ENCODE data around the gene KLB. TPM values are rescaled to one million over a fixed set of nuclear protein-coding genes. Genes with fewer than 3 reads are reported as not detected.
"Not testable (repeated sequence)": the region's sequence is repeated elsewhere in the genome, so short reads cannot be mapped to it uniquely, and the experiment has no call there.

Gene KLB
- total RNA-seq, 1 experiment from 2014 or later = not detected

DNA sequence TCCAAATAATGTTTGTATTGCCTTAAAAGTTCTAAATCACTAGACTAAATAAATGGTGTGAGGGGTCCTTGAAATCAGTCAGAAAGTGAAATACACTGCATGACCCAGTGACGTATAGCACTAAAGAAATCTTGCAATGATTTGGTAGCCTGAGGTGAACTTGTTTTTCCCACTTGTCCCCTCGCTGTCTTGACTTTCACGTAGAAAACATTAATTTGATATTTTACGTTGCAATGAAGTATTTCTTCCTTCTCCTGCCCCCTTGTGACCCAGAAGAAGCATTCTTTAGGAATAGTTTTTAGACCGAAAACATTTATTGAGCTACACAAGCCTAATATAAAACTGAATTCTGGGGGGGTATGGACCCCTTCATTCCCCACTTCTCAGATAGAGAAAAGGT is 3.7 kb downstream of the KLB start:
- Mint-ChIP-seq H3K4me1 (ENCODE audit: insufficient read depth, unreplicated experiment) (no peaks in the 10 kb centered on the region), H3K27ac (ENCODE audit: low read depth, unreplicated experiment) (no peak overlapping the region), H3K4me3 (ENCODE audit: unreplicated experiment) (no peak overlapping the region), H3K36me3 (ENCODE audit: insufficient read depth, unreplicated experiment) (no peaks in the 10 kb centered on the region), H3K9me3 (ENCODE audit: unreplicated experiment) (no peaks in the 10 kb centered on the region), H3K27me3 (ENCODE audit: insufficient read depth, unreplicated experiment) (no peaks in the 10 kb centered on the region)
- DNase-seq (ENCODE audit: unreplicated experiment) = no peak
- TF ChIP-seq, protein P1, sequence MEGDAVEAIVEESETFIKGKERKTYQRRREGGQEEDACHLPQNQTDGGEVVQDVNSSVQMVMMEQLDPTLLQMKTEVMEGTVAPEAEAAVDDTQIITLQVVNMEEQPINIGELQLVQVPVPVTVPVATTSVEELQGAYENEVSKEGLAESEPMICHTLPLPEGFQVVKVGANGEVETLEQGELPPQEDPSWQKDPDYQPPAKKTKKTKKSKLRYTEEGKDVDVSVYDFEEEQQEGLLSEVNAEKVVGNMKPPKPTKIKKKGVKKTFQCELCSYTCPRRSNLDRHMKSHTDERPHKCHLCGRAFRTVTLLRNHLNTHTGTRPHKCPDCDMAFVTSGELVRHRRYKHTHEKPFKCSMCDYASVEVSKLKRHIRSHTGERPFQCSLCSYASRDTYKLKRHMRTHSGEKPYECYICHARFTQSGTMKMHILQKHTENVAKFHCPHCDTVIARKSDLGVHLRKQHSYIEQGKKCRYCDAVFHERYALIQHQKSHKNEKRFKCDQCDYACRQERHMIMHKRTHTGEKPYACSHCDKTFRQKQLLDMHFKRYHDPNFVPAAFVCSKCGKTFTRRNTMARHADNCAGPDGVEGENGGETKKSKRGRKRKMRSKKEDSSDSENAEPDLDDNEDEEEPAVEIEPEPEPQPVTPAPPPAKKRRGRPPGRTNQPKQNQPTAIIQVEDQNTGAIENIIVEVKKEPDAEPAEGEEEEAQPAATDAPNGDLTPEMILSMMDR (IDR thresholded peaks at IDR 0.05; ENCODE audit: unreplicated experiment) = peak; percentile 12
- ChIA-PET POLR2A (interaction anchor here (0.6 kb wide), 1 partner anchor 44 kb away, joined by 5 read pairs; the partner anchor contains the start of gene RFC1), CTCF (no interaction called here)
- BruUV-seq (replicated peaks) = no TSS peak
- intact Hi-C loops (cut with micrococcal nuclease) = no loop called here

DNA sequence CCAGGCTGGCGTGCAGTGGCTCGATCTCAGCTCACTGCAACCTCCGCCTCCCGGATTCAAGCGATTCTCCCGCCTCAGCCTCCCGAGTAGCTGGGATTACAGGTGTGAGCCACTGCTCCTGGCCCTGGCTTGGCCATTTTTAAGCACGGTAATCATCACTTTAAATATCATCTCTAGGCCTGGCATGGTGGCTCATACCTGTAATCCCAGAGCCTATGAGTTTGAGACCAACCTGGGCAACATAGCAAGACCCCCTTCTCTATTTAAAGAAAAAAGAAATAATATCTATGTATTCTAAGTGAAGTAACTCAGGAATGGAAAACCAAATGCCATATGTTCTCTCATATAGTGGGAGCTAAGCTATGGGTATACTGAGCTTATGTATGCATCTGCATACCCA is 4.8 kb downstream of the KLB start:
- DNase-seq (ENCODE audit: unreplicated experiment); H3K9me3 Mint-ChIP-seq (ENCODE audit: unreplicated experiment); intact Hi-C loops (cut with micrococcal nuclease); H3K36me3 Mint-ChIP-seq (ENCODE audit: insufficient read depth, unreplicated experiment); BruUV-seq (replicated peaks); POLR2A ChIA-PET; H3K27me3 Mint-ChIP-seq (ENCODE audit: insufficient read depth, unreplicated experiment); H3K4me3 Mint-ChIP-seq (ENCODE audit: unreplicated experiment); H3K27ac Mint-ChIP-seq (ENCODE audit: low read depth, unreplicated experiment); CTCF ChIA-PET; H3K4me1 Mint-ChIP-seq (ENCODE audit: insufficient read depth, unreplicated experiment): not testable (repeated sequence)

DNA sequence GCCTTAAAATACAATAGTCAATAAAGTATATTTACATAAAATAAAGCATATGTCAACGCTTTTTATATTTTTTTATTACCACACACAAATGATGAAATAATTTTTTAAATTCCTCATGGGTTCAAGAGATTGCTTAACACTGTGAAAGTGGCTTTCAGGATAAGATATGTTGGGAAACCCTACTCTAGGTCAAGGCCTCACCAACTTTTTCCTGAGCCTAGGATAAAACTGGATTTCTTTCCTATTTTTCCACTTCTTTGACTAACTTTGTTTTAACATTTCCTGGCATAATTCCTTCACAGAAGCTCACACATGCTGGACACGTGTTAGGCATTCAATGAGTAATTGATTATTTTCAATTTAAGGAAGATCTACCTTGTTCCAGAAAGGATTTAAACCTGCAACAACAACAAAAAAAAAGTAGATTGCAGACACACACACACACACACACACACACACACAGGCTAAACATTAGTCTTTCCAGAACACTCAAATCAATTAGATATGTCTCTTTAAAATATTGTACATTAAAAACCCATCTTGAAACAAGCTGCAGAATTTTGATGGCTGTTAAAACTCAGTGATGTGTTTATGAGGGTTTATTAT is 9.1 kb downstream of the KLB start:
- Mint-ChIP-seq H3K9me3 (ENCODE audit: unreplicated experiment) (no peaks in the 10 kb centered on the region), H3K4me3 (ENCODE audit: unreplicated experiment) (no peak overlapping the region), H3K4me1 (ENCODE audit: insufficient read depth, unreplicated experiment) (no peaks in the 10 kb centered on the region), H3K36me3 (ENCODE audit: insufficient read depth, unreplicated experiment) (no peaks in the 10 kb centered on the region), H3K27ac (ENCODE audit: low read depth, unreplicated experiment) (no peak overlapping the region), H3K27me3 (ENCODE audit: insufficient read depth, unreplicated experiment) (no peaks in the 10 kb centered on the region)
- POLR2A ChIA-PET = no interaction called here
- intact Hi-C loops (cut with micrococcal nuclease) = no loop called here
- BruUV-seq (replicated peaks) = no TSS peak
- TF ChIP-seq, protein P1 (IDR thresholded peaks at IDR 0.05; ENCODE audit: unreplicated experiment) = no peak
- peak; percentile 32 for DNase-seq (ENCODE audit: unreplicated experiment)
- CTCF ChIA-PET = interaction anchor here (0.6 kb wide), 1 partner anchor 403 kb away, joined by 5 read pairs; no protein-coding TSS in a partner anchor

- no TSS peak for BruUV-seq (replicated peaks)
- intact Hi-C loops (cut with micrococcal nuclease) = no loop called here
- Mint-ChIP-seq H3K4me1 (ENCODE audit: insufficient read depth, unreplicated experiment) (no peaks in the 10 kb centered on the region), H3K9me3 (ENCODE audit: unreplicated experiment) (no peaks in the 10 kb centered on the region), H3K27ac (ENCODE audit: low read depth, unreplicated experiment) (no peak overlapping the region), H3K36me3 (ENCODE audit: insufficient read depth, unreplicated experiment) (no peaks in the 10 kb centered on the region), H3K4me3 (ENCODE audit: unreplicated experiment) (no peak overlapping the region), H3K27me3 (ENCODE audit: insufficient read depth, unreplicated experiment) (no peaks in the 10 kb centered on the region)
- DNase-seq (ENCODE audit: unreplicated experiment) = no peak
- ChIA-PET CTCF (interaction anchor here (0.6 kb wide), 1 partner anchor 15 kb away, joined by 3 read pairs; no protein-coding TSS in a partner anchor), POLR2A (no interaction called here)
- TF ChIP-seq, protein P1 (IDR thresholded peaks at IDR 0.05; ENCODE audit: unreplicated experiment) = no peak
These were observed 15.5 kb downstream of the KLB start for GRCh38 chr4:39422247-39422646.

DNA sequence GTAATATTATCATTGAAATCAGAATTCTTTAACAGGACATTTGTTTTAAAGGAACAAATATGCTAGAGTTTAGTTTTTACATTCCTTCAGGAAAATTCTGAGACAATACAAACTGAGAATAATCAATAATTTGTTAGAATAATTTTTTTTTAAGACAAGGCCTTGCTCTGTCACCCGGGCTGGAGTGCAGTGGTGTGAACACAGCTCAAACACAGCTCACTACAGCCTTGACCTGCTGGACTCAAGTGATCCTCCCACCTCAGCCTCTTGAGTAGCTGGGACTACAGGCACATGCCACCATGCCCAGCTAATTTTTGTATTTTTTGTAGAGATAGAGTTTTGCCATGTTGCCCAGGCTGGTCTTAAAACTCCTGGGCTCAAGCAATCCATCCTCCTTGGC is 18.6 kb downstream of the KLB start:
- H3K27me3 Mint-ChIP-seq (ENCODE audit: insufficient read depth, unreplicated experiment); intact Hi-C loops (cut with micrococcal nuclease); H3K27ac Mint-ChIP-seq (ENCODE audit: low read depth, unreplicated experiment); H3K4me3 Mint-ChIP-seq (ENCODE audit: unreplicated experiment); H3K4me1 Mint-ChIP-seq (ENCODE audit: insufficient read depth, unreplicated experiment); H3K9me3 Mint-ChIP-seq (ENCODE audit: unreplicated experiment); DNase-seq (ENCODE audit: unreplicated experiment); H3K36me3 Mint-ChIP-seq (ENCODE audit: insufficient read depth, unreplicated experiment); BruUV-seq (replicated peaks): not testable (repeated sequence)
- POLR2A ChIA-PET = interaction anchor here (0.7 kb wide), 1 partner anchor 17 kb away, joined by 3 read pairs; no protein-coding TSS in a partner anchor
- CTCF ChIA-PET = interaction anchor here (0.6 to 0.8 kb wide), 3 partner anchors 8 to 548 kb away, joined by 3 read pairs; no protein-coding TSS in a partner anchor

Data from MCF 10A (cell line).